RWPE2 (cell line): ENCODE data around the gene HDAC4.

Experiments
- ATAC-seq: fragments of 200-7000 bp; cut with Tn5 transposase; 3 replicates; pipeline ENCODE4 v1.9.1; 2021; ENCODE audit warnings: low read depth
- DNase-seq: peaks from one replicate; pipeline ENCODE4 v3.0.0-alpha.2; 2020; ENCODE audit warnings: low spot score
- H3K27ac ChIP-seq: fragments of 450-650 bp; 2 replicates; pipeline ENCODE4 v1.5.1; 2017; ENCODE audit warnings: mild to moderate bottlenecking; ENCODE audit not compliant: poor library complexity, severe bottlenecking
- H3K27me3 ChIP-seq: fragments of 250-450 bp; sonication (Bioruptor Pico); 2 replicates; pipeline ENCODE4 v1.5.1; 2021; ENCODE audit warnings: mild to moderate bottlenecking, moderate library complexity; ENCODE audit not compliant: insufficient read depth, poor library complexity, severe bottlenecking
- H3K36me3 ChIP-seq: fragments of 250-450 bp; sonication (Bioruptor Pico); 2 replicates; pipeline ENCODE4 v1.5.1; 2020; ENCODE audit warnings: low read depth, mild to moderate bottlenecking, moderate library complexity
- H3K4me1 ChIP-seq: fragments of 250-450 bp; sonication (Bioruptor Pico); 2 replicates; pipeline ENCODE4 v1.5.1; 2021; ENCODE audit warnings: mild to moderate bottlenecking, moderate library complexity; ENCODE audit not compliant: insufficient read depth, poor library complexity, severe bottlenecking
- H3K4me3 ChIP-seq: fragments of 250-450 bp; sonication (Bioruptor Pico); 2 replicates; pipeline ENCODE4 v1.5.1; 2021; ENCODE audit warnings: mild to moderate bottlenecking, moderate library complexity; ENCODE audit not compliant: severe bottlenecking
- H3K9me3 ChIP-seq: fragments of 250-450 bp; sonication (Bioruptor Pico); 2 replicates; pipeline ENCODE4 v1.5.1; 2021; ENCODE audit warnings: mild to moderate bottlenecking, moderate library complexity; ENCODE audit not compliant: severe bottlenecking
- CTCF ChIP-seq: fragments of 450-650 bp; IDR thresholded peaks from one replicate; pipeline ENCODE4 v1.5.1; 2017; ENCODE audit warnings: mild to moderate bottlenecking, moderate library complexity; ENCODE audit not compliant: poor library complexity, severe bottlenecking

HDAC4 gene

GRCh38 chr2:239190921-239191885 is 209.6 kb downstream of the HDAC4 start:
- DNase-seq (peak; percentile 47), ATAC-seq (no peak)
- Histone ChIP-seq H3K4me3 (no peak overlapping the region), H3K4me1 (no peaks in the 10 kb centered on the region), H3K27me3 (no peaks in the 10 kb centered on the region), H3K9me3 (no peaks in the 10 kb centered on the region), H3K27ac (no peak overlapping the region), H3K36me3 (peaks cover 4% of the 10 kb centered on the region; the same call in 1 of the 2 replicates)
- TF ChIP-seq CTCF = no peak

DNA sequence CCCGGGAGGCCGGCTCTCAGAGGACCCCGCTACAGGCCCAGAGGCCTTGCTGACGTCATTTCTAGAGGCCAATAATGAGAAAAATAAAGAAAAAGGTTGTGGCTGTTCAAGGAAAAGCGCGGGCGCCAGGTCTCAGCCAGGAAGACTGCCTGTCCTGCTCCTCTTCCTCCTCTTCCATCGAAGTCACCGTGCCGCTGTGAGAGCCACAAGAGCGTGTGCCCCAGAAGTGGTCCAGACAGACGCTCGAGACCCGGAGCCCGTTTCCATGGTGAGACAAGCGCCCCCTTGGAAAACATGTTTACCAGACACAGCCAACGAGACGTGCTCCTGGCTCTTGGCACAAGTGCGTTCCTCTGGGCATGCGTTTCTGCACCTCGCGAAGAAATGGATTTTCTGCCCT is 210.5 kb downstream of the HDAC4 start:
- DNase-seq (no peak), ATAC-seq (no peak)
- no peak for TF ChIP-seq CTCF
- H3K36me3 ChIP-seq = peaks cover 4% of the 10 kb centered on the region; the same call in 1 of the 2 replicates
- H3K27me3 ChIP-seq = no peaks in the 10 kb centered on the region
- no peaks in the 10 kb centered on the region for H3K4me1 ChIP-seq
- H3K27ac ChIP-seq = no peak overlapping the region
- no peaks in the 10 kb centered on the region for H3K9me3 ChIP-seq
- H3K4me3 ChIP-seq = no peak overlapping the region

GRCh38 chr2:239189711-239190131 is 211.1 kb downstream of the HDAC4 start:
- DNase-seq = peak; percentile 47
- H3K9me3 ChIP-seq = no peaks in the 10 kb centered on the region
- H3K27me3 ChIP-seq = no peaks in the 10 kb centered on the region
- no peak overlapping the region for H3K27ac ChIP-seq
- TF ChIP-seq CTCF = no peak
- H3K4me3 ChIP-seq = no peak overlapping the region
- no peak for ATAC-seq
- H3K4me1 ChIP-seq = no peaks in the 10 kb centered on the region
- H3K36me3 ChIP-seq = peaks cover 4% of the 10 kb centered on the region; the same call in 1 of the 2 replicates

DNA sequence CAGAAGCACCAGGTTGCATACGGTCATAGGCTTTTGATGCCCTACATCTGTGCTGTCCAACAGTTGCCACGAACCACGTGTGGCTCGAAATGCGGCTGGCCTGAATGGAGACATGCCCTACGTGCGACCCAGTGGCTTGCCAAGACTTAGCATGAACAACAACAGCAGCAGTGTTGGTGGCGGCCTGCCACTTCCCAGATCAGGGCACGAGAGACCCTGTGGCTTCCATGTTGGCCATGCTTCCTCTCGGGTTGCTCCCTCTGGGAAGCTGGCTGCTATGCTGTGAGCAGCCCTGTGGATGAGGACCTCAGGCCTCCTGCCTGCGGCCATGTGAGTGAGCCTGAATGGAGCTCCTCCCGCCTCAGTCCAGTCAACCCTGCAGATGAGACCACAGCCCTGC is 212.3 kb downstream of the HDAC4 start:
- ATAC-seq (no peak), DNase-seq (peak; percentile 20)
- Histone ChIP-seq H3K9me3 (no peaks in the 10 kb centered on the region), H3K36me3 (peaks cover 4% of the 10 kb centered on the region; the same call in 1 of the 2 replicates), H3K27me3 (no peaks in the 10 kb centered on the region), H3K4me1 (no peaks in the 10 kb centered on the region), H3K4me3 (no peak overlapping the region), H3K27ac (no peak overlapping the region)
- TF ChIP-seq CTCF = no peak
